22Rv1 (cell line): Measurements from ENCODE around the gene FRMD1.

Source experiments
- CTCF ChIP-seq: fragments of 450-650 bp; IDR thresholded peaks from 2 replicates; pipeline ENCODE4 v1.5.1; 2017; ENCODE audit warnings: mild to moderate bottlenecking
- ZFX ChIP-seq: fragments of 450-650 bp; IDR thresholded peaks from 2 replicates; pipeline ENCODE4 v1.6.1; 2017; ENCODE audit warnings: antibody characterized with exemption, borderline replicate concordance

- no peak for TF ChIP-seq CTCF
- no peak for TF ChIP-seq ZFX
These were observed 39.2 kb downstream of the FRMD1 start for GRCh38 chr6:168039849-168040248.
